Fibroblast of lung (primary cell): Measurements from ENCODE around the gene CEP164. TPM values are rescaled to one million over a fixed set of nuclear protein-coding genes. Genes with fewer than 3 reads are reported as not detected.

Experiments
- DNase-seq, 2 donors: peaks; one replicate each; pipeline versions ENCODE4 v3.0.0 to v3.0.0-alpha.2; 2010; ENCODE audit warnings: low read depth in 2 of 2
- H2AFZ ChIP-seq: 2 replicates; pipeline ENCODE4 v1.5.1; 2012; ENCODE audit warnings: low read length, control low read depth, inconsistent platforms
- H3K27ac ChIP-seq: 2 replicates; pipeline ENCODE4 v1.5.1; 2011; ENCODE audit warnings: low read length, control low read depth; ENCODE audit not compliant: insufficient read depth
- H3K27me3 ChIP-seq: 2 replicates; pipeline ENCODE4 v1.5.1; 2011; ENCODE audit warnings: mild to moderate bottlenecking, low read length; ENCODE audit not compliant: control insufficient read depth, insufficient read depth
- H3K36me3 ChIP-seq: 2 replicates; pipeline ENCODE4 v1.5.1; 2011; ENCODE audit warnings: low read length; ENCODE audit not compliant: control insufficient read depth, insufficient read depth
- H3K4me1 ChIP-seq: 2 replicates; pipeline ENCODE4 v1.5.1; 2011; ENCODE audit warnings: low read length; ENCODE audit not compliant: control insufficient read depth, insufficient read depth; ENCODE audit errors: extremely low read depth
- H3K4me2 ChIP-seq: 2 replicates; pipeline ENCODE4 v1.5.1; 2011; ENCODE audit warnings: low read length, control low read depth; ENCODE audit not compliant: insufficient read depth; ENCODE audit errors: extremely low read depth
- H3K4me3 ChIP-seq, 4 experiments: fragments of 200-600 bp in 1 of 4; sonication (generic) in 1 of 4; replicated peaks in 1 of 4; 2 replicates each; pipeline ENCODE4 v1.5.1; 2011 to 2016; ENCODE audit warnings: low read length in 4 of 4, low read depth in 3 of 4, mild to moderate bottlenecking in 3 of 4, control low read depth in 2 of 4, inconsistent platforms in 1 of 4, mixed read lengths in 1 of 4; ENCODE audit not compliant: insufficient read depth in 1 of 4; ENCODE audit errors: control extremely low read depth in 1 of 4
- H3K79me2 ChIP-seq: 2 replicates; pipeline ENCODE4 v1.5.1; 2012; ENCODE audit warnings: mild to moderate bottlenecking, low read length, inconsistent platforms; ENCODE audit not compliant: control insufficient read depth, insufficient read depth
- H3K9ac ChIP-seq: 2 replicates; pipeline ENCODE4 v1.5.1; 2011; ENCODE audit warnings: mild to moderate bottlenecking, low read length, control low read depth; ENCODE audit not compliant: insufficient read depth
- H3K9me3 ChIP-seq: 2 replicates; pipeline ENCODE4 v1.5.1; 2012; ENCODE audit warnings: low read depth, low read length; ENCODE audit not compliant: control insufficient read depth, insufficient read depth
- H4K20me1 ChIP-seq: 2 replicates; pipeline ENCODE4 v1.5.1; 2011; ENCODE audit warnings: low read length; ENCODE audit not compliant: control insufficient read depth, insufficient read depth; ENCODE audit errors: extremely low read depth
- EZH2 ChIP-seq: IDR thresholded peaks from 2 replicates; pipeline ENCODE4 v1.5.1; 2012; ENCODE audit warnings: low read length, control low read depth, mild to moderate bottlenecking; ENCODE audit errors: missing control alignments
- polyA plus RNA-seq, 2 donors: library from polyadenylated mRNA; depleted of rRNA in 1 of 2; stranded (reverse) in 1 of 2; unstranded in 1 of 2; fragments of >200 nt; gene quantifications; 2 replicates each; pipeline ENCODE4 v1.2.1, GENCODE V29; 2011 to 2012; ENCODE audit warnings: missing spikeins in 1 of 2
- total RNA-seq: library from RNA; depleted of rRNA; stranded (reverse); fragments of >200 nt; gene quantifications from 2 replicates; pipeline ENCODE4 v1.2.1, GENCODE V29; 2014
- TF ChIP-seq, protein P1 (sequence below), 2 donors: IDR thresholded peaks in 1 of 2; conservative IDR thresholded peaks in 1 of 2; 1 replicate in 1 of 2; 2 replicates in 1 of 2; pipeline ENCODE4 v1.5.1; 2011 to 2012; ENCODE audit warnings: low read length in 2 of 2, control low read depth in 1 of 2, inconsistent platforms in 1 of 2, low read depth in 1 of 2, mild to moderate bottlenecking in 1 of 2

Gene CEP164
- total and polyA plus RNA-seq, 2 donors (not counting 1 experiment from before 2014, with no cell fraction given) = 16.1 to 33.5 TPM

DNA sequence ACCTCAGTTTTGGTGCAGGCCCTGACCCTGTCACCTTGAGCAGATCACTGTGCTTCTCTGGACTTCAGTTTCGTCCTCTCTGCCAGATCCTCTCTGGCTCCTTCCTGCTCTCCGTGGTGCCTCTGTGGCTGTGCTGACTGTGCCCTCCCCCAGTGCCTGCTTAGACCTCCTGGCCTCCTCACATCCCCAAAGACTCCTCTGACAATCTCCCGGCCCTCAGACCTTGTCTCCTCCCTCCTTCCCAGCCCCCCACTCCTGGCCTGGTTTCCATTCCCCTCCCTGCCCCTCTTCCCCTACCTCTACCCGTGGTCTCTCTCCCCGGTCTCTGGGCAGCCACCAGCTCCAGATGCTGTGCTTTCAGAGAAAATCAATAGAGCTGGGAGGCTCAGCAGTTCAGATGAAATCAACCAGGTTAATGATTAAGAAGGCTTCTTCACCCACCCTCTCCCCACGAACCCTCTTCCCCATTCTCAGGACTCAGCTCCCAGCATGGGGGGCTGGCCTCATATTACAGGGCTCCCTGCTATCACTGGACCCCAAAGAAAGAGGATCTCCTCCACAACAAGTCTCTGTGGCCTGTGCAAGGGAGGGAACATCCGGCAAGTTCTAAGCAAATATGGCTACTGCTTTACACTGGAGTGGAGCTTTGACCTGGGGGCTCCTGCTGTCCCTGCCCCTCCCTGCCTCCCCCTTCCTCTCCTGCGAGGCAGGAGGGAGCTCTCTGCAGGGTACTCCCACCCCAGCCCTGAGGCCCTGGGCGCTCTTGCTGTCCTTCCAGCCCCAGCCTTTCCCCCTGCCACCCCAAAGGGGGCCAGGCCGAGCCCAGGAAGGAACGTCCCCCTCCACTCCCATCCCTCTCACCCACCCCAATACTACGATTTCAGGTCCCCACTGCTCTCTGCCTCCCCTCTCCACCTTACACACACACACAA, 28.0 kb upstream of the CEP164 start:
- no peaks in the 10 kb centered on the region for H3K27me3 ChIP-seq
- peaks cover 14% of the 10 kb centered on the region for H3K4me1 ChIP-seq
- DNase-seq = no peak
- H3K4me3 ChIP-seq = no peak overlapping the region
- no peak overlapping the region for H2AFZ ChIP-seq
- peak overlapping the region; percentile 64 for H3K4me2 ChIP-seq
- H3K36me3 ChIP-seq = no peaks in the 10 kb centered on the region
- no peaks in the 10 kb centered on the region for H3K9me3 ChIP-seq
- H3K9ac ChIP-seq = no peak overlapping the region
- no peaks in the 10 kb centered on the region for H3K79me2 ChIP-seq
- H3K27ac ChIP-seq = no peak overlapping the region
- TF ChIP-seq, protein P1, sequence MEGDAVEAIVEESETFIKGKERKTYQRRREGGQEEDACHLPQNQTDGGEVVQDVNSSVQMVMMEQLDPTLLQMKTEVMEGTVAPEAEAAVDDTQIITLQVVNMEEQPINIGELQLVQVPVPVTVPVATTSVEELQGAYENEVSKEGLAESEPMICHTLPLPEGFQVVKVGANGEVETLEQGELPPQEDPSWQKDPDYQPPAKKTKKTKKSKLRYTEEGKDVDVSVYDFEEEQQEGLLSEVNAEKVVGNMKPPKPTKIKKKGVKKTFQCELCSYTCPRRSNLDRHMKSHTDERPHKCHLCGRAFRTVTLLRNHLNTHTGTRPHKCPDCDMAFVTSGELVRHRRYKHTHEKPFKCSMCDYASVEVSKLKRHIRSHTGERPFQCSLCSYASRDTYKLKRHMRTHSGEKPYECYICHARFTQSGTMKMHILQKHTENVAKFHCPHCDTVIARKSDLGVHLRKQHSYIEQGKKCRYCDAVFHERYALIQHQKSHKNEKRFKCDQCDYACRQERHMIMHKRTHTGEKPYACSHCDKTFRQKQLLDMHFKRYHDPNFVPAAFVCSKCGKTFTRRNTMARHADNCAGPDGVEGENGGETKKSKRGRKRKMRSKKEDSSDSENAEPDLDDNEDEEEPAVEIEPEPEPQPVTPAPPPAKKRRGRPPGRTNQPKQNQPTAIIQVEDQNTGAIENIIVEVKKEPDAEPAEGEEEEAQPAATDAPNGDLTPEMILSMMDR (conservative IDR thresholded peaks at IDR 0.05 in 1 of 2, IDR thresholded peaks at IDR 0.05 in 1 of 2; ENCODE audit: low read depth in 1 of 2, low read length in 2 of 2) = no peak
- no peak for TF ChIP-seq EZH2
- no peaks in the 10 kb centered on the region for H4K20me1 ChIP-seq

DNA sequence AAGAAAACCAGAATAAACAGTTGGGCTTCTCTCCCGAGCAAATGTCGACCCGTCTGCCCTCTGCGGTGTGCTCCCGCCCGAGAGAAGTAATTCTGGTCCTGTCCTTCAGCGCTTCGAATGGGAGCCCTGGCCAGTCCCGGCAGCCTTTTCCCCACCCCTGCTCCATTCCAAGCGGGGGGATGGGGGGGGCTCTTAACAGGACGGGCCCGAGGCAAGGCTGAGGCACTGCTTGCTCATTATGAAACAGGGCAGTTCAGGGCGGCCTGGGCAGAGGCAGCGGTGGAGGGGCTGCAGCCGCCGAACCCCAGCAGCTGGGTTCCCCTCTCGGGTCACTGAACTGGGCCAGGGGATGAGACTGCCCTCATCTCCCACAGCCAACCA, 27.4 kb upstream of the CEP164 start:
- H3K4me1 ChIP-seq = peaks cover 14% of the 10 kb centered on the region
- no peaks in the 10 kb centered on the region for H3K27me3 ChIP-seq
- no peaks in the 10 kb centered on the region for H3K9me3 ChIP-seq
- peak overlapping the region in 1 of 4 experiments; percentile 4 for H3K4me3 ChIP-seq
- H3K36me3 ChIP-seq = no peaks in the 10 kb centered on the region
- H3K4me2 ChIP-seq = peak overlapping the region; percentile 64
- no peaks in the 10 kb centered on the region for H3K79me2 ChIP-seq
- TF ChIP-seq EZH2 = no peak
- TF ChIP-seq, protein P1 (conservative IDR thresholded peaks at IDR 0.05 in 1 of 2, IDR thresholded peaks at IDR 0.05 in 1 of 2; ENCODE audit: low read depth in 1 of 2, low read length in 2 of 2) = no peak
- no peak overlapping the region for H3K27ac ChIP-seq
- H3K9ac ChIP-seq = no peak overlapping the region
- no peaks in the 10 kb centered on the region for H4K20me1 ChIP-seq
- DNase-seq = peak; percentile 69 to 73
- H2AFZ ChIP-seq = no peak overlapping the region

DNA sequence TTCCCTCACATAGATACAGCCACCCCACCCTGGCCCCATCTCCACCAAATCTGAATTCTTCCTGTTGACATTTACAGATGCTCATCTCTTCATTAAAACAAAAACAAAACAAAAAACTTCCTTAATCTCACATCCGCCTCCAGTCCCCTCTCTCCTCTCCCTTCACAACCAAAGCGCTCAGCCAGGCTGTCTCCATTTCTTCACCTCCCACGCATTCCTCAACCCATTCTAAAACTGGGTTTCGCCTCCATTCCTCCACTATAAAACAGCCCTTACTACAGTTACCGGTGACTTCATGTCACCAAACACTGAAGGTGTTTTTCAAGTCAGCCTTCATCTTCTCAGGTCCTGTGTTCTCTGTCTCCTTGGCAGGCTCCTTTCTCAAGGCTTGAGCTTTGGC, 26.9 kb upstream of the CEP164 start:
- no peak overlapping the region for H3K9ac ChIP-seq
- DNase-seq = peak in 1 of 2 donors; percentile 29
- no peak overlapping the region for H3K27ac ChIP-seq
- no peaks in the 10 kb centered on the region for H3K36me3 ChIP-seq
- peaks cover 14% of the 10 kb centered on the region for H3K4me1 ChIP-seq
- no peaks in the 10 kb centered on the region for H4K20me1 ChIP-seq
- peak overlapping the region in 1 of 4 experiments; percentile 4 for H3K4me3 ChIP-seq
- H3K4me2 ChIP-seq = peak overlapping the region; percentile 64
- no peaks in the 10 kb centered on the region for H3K9me3 ChIP-seq
- no peaks in the 10 kb centered on the region for H3K79me2 ChIP-seq
- H2AFZ ChIP-seq = no peak overlapping the region
- no peaks in the 10 kb centered on the region for H3K27me3 ChIP-seq
- TF ChIP-seq, protein P1 (conservative IDR thresholded peaks at IDR 0.05 in 1 of 2, IDR thresholded peaks at IDR 0.05 in 1 of 2; ENCODE audit: low read depth in 1 of 2, low read length in 2 of 2) = no peak
- no peak for TF ChIP-seq EZH2
